DOHH2 (cell line): Measurements from ENCODE around the gene POLA2.

Source experiments
- H3F3A ChIP-seq: fragments of 200-600 bp; sonication (generic), shearing (Covaris generic); 2 replicates; pipeline ENCODE4 v1.6.0; 2016; ENCODE audit warnings: antibody characterized with exemption, mild to moderate bottlenecking; ENCODE audit not compliant: control insufficient read depth, insufficient read depth
- H3K27ac ChIP-seq: fragments of 200-600 bp; sonication (generic); 2 replicates; pipeline ENCODE4 v1.5.1; 2014; ENCODE audit warnings: low read depth, mild to moderate bottlenecking, low read length, moderate library complexity
- H3K27me3 ChIP-seq: fragments of 200-600 bp; sonication (generic); 2 replicates; pipeline ENCODE4 v1.6.1; 2014; ENCODE audit warnings: mild to moderate bottlenecking, low read length, mixed read lengths; ENCODE audit not compliant: control insufficient read depth
- H3K36me3 ChIP-seq: fragments of 200-600 bp; sonication (generic); 2 replicates; pipeline ENCODE4 v1.6.1; 2014; ENCODE audit warnings: mild to moderate bottlenecking, low read length, moderate library complexity, mixed read lengths; ENCODE audit not compliant: control insufficient read depth
- H3K4me1 ChIP-seq: fragments of 200-600 bp; sonication (generic); 2 replicates; pipeline ENCODE4 v1.6.1; 2014; ENCODE audit warnings: mild to moderate bottlenecking, low read length, mixed read lengths; ENCODE audit not compliant: control insufficient read depth
- H3K4me2 ChIP-seq: fragments of 200-600 bp; sonication (generic); 2 replicates; pipeline ENCODE4 v1.6.0; 2014; ENCODE audit warnings: mild to moderate bottlenecking, low read length, moderate library complexity
- H3K4me3 ChIP-seq: fragments of 200-600 bp; sonication (generic); 2 replicates; pipeline ENCODE4 v1.5.1; 2014; ENCODE audit warnings: mild to moderate bottlenecking, low read length, mixed read lengths
- H3K79me2 ChIP-seq: fragments of 200-600 bp; sonication (generic); 2 replicates; pipeline ENCODE4 v1.6.1; 2014; ENCODE audit warnings: mild to moderate bottlenecking, low read length, mixed read lengths; ENCODE audit not compliant: control insufficient read depth
- H3K9me2 ChIP-seq: fragments of 200-600 bp; sonication (generic); replicated peaks from 2 replicates; pipeline ENCODE4 v1.6.1; 2014; ENCODE audit warnings: mild to moderate bottlenecking, low read length, mixed read lengths; ENCODE audit not compliant: control insufficient read depth
- H3K9me3 ChIP-seq: fragments of 200-600 bp; sonication (generic); 2 replicates; pipeline ENCODE4 v1.6.1; 2014; ENCODE audit warnings: antibody characterized with exemption, low read length, mixed read lengths; ENCODE audit not compliant: control insufficient read depth, insufficient read depth
- H4K20me1 ChIP-seq: fragments of 200-600 bp; sonication (generic); 2 replicates; pipeline ENCODE4 v1.6.0; 2014; ENCODE audit warnings: low read depth, mild to moderate bottlenecking, antibody characterized with exemption, low read length, moderate library complexity; ENCODE audit not compliant: control insufficient read depth, insufficient read depth
- EZH2phosphoT487 ChIP-seq: fragments of 200-600 bp; sonication (generic); IDR thresholded peaks from 2 replicates; pipeline ENCODE4 v1.6.1; 2017; ENCODE audit warnings: borderline replicate concordance, mild to moderate bottlenecking, antibody characterized with exemption, low read length, moderate library complexity, mixed read lengths
- TF ChIP-seq, protein P1 (sequence below): fragments of 200-600 bp; sonication (generic); IDR thresholded peaks from one replicate; pipeline ENCODE4 v1.5.1; 2014; ENCODE audit warnings: antibody characterized with exemption, mild to moderate bottlenecking, low read depth, low read length; ENCODE audit not compliant: poor library complexity, severe bottlenecking

POLA2 gene

DNA sequence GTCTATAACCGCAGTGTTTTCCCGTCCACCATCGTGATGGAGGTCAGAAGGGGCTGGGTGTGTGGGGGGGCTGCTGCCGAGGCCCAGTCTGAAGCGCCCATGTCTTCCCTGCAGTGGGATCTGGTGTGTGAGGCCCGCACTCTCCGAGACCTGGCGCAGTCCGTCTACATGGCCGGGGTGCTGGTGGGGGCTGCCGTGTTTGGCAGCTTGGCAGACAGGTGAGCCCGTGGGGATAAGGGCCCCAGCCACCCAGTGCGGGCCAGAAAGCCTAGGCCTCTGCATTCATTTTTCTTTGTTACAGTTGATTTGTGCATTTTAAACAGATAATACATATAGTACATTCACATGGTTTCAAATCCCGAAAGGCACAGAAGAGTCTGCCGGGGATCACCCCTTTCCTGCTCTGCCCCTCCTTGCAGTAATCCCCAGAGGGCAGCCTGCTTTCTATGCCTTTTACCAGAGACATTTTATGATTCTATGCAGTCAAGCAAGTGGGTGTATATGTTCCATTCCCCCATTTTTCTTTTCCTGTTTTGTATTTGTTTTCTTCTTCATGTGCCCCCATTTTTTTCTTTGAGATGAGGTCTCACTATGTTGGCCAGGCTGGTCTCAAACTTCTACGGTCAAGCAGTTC is 47.4 kb upstream of the POLA2 start:
- H3K27ac ChIP-seq = no peak overlapping the region
- H3K9me3 ChIP-seq = no peaks in the 10 kb centered on the region
- no peak overlapping the region for H3K4me3 ChIP-seq
- no peaks in the 10 kb centered on the region for H4K20me1 ChIP-seq
- TF ChIP-seq, protein P1, sequence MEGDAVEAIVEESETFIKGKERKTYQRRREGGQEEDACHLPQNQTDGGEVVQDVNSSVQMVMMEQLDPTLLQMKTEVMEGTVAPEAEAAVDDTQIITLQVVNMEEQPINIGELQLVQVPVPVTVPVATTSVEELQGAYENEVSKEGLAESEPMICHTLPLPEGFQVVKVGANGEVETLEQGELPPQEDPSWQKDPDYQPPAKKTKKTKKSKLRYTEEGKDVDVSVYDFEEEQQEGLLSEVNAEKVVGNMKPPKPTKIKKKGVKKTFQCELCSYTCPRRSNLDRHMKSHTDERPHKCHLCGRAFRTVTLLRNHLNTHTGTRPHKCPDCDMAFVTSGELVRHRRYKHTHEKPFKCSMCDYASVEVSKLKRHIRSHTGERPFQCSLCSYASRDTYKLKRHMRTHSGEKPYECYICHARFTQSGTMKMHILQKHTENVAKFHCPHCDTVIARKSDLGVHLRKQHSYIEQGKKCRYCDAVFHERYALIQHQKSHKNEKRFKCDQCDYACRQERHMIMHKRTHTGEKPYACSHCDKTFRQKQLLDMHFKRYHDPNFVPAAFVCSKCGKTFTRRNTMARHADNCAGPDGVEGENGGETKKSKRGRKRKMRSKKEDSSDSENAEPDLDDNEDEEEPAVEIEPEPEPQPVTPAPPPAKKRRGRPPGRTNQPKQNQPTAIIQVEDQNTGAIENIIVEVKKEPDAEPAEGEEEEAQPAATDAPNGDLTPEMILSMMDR = no peak
- no peak for TF ChIP-seq EZH2phosphoT487
- peaks cover 15% of the 10 kb centered on the region for H3K4me1 ChIP-seq
- H3K4me2 ChIP-seq = no peak overlapping the region
- no peaks in the 10 kb centered on the region for H3K9me2 ChIP-seq
- H3K79me2 ChIP-seq = no peaks in the 10 kb centered on the region
- H3K27me3 ChIP-seq = no peaks in the 10 kb centered on the region
- H3F3A ChIP-seq = no peaks in the 10 kb centered on the region
- peaks cover 15% of the 10 kb centered on the region for H3K36me3 ChIP-seq

DNA sequence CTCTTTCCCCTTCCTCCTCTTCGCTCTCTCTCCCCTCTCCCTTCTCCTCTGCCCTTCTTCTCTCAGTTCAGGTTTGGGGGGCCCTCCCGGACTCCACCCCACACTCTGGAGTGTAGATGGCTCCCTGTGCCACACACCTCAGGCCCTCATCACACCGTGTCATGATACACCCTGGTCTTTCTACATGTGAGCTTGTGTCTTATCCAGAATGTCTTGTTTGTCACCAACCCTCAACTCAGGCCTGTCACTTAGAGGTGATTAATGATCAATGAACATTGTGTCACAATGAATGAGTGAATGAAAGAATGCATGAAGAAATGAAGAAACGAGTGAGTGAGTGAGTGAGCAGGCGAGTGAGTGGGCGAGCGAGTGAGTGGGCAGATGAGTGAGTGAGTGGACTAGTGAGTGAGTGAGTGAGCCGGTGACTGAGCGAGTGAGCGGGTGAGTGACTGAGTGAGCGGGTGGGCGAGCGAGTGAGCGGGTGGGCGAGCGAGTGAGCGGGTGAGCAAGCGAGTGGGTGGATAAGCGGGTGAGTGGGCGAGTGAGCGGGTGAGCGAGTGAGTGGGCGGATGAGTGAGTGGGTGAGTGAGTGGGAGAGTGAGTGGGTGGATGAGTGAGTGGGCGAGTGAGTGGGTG is 46.2 kb upstream of the POLA2 start:
- peaks cover 15% of the 10 kb centered on the region for H3K4me1 ChIP-seq
- H4K20me1 ChIP-seq = no peaks in the 10 kb centered on the region
- H3K79me2 ChIP-seq = no peaks in the 10 kb centered on the region
- no peak overlapping the region for H3K4me3 ChIP-seq
- H3F3A ChIP-seq = no peaks in the 10 kb centered on the region
- peaks cover 3% of the 10 kb centered on the region for H3K36me3 ChIP-seq
- H3K27me3 ChIP-seq = no peaks in the 10 kb centered on the region
- no peaks in the 10 kb centered on the region for H3K9me3 ChIP-seq
- TF ChIP-seq, protein P1 = no peak
- no peak for TF ChIP-seq EZH2phosphoT487
- no peak overlapping the region for H3K27ac ChIP-seq
- no peaks in the 10 kb centered on the region for H3K9me2 ChIP-seq
- H3K4me2 ChIP-seq = no peak overlapping the region

DNA sequence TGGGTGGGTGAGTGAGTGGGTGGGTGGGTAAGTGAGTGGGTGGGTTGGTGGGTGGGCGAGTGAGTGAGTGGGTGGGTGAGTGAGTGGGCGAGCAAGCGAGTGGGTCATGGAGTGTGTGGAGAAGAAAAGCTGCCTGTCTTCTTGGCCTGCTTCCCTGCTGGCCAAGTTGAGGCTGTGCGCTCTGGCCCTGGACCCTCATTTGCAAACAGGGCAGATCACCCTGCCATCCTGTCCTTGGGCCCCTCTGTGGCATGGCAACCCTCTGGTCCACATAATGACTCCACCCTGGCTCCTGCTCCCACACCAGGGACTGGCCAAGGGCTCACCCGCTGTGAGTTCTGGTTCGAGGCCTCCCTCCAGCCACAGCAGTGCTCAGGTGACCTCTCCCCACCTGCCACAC is 44.9 kb upstream of the POLA2 start:
- Histone ChIP-seq H3K27ac (no peak overlapping the region), H3K4me1 (peaks cover 15% of the 10 kb centered on the region), H3K36me3 (no peaks in the 10 kb centered on the region; the same call in 1 of the 2 replicates), H3K79me2 (no peaks in the 10 kb centered on the region), H3K9me3 (no peaks in the 10 kb centered on the region), H3K27me3 (no peaks in the 10 kb centered on the region), H3K4me3 (no peak overlapping the region), H3F3A (no peaks in the 10 kb centered on the region), H3K9me2 (no peaks in the 10 kb centered on the region), H4K20me1 (no peaks in the 10 kb centered on the region), H3K4me2 (no peak overlapping the region)
- TF ChIP-seq, protein P1 = no peak
- TF ChIP-seq EZH2phosphoT487 = no peak
